Astrocyte (in vitro differentiated cells and primary cell): ENCODE data around the gene PPP1R15B. TPM values are rescaled to one million over a fixed set of nuclear protein-coding genes. Genes with fewer than 3 reads are reported as not detected.
A peak's percentile ranks its signal among the peaks of the same experiment; 100 is the strongest.

Experiments
- DNase-seq: peaks from one replicate; pipeline ENCODE4 v3.0.0-alpha.2; 2010; ENCODE audit warnings: low read depth
- FAIRE-seq: peaks from 2 replicates; lab custom pipeline; 2011; peaks lifted over from hg19 to GRCh38; lab: Jason Lieb, UNC
- H2AFZ ChIP-seq: 2 replicates; pipeline ENCODE4 v1.6.0; 2012; ENCODE audit warnings: low read depth, low read length, inconsistent platforms
- H3K27ac ChIP-seq: 2 replicates; pipeline ENCODE4 v1.5.1; 2011; ENCODE audit warnings: low read depth, low read length, inconsistent platforms
- H3K27me3 ChIP-seq: 2 replicates; pipeline ENCODE4 v1.6.0; 2011; ENCODE audit warnings: low read length, inconsistent platforms; ENCODE audit not compliant: insufficient read depth
- H3K36me3 ChIP-seq: 2 replicates; pipeline ENCODE4 v1.5.1; 2011; ENCODE audit warnings: low read length, inconsistent platforms; ENCODE audit not compliant: insufficient read depth
- H3K4me1 ChIP-seq: 2 replicates; pipeline ENCODE4 v1.5.1; 2011; ENCODE audit warnings: low read length, inconsistent platforms; ENCODE audit not compliant: insufficient read depth
- H3K4me2 ChIP-seq: 2 replicates; pipeline ENCODE4 v1.6.0; 2012; ENCODE audit warnings: low read length, inconsistent platforms
- H3K4me3 ChIP-seq: 2 replicates; pipeline ENCODE4 v1.5.1; 2011; ENCODE audit warnings: low read depth, mild to moderate bottlenecking, low read length, inconsistent platforms; ENCODE audit not compliant: insufficient read depth
- H3K79me2 ChIP-seq: 2 replicates; pipeline ENCODE4 v1.6.0; 2012; ENCODE audit warnings: mild to moderate bottlenecking, low read length, inconsistent platforms; ENCODE audit not compliant: insufficient read depth
- H3K9ac ChIP-seq: 2 replicates; pipeline ENCODE4 v1.6.0; 2012; ENCODE audit warnings: mild to moderate bottlenecking, low read length, inconsistent platforms
- H3K9me3 ChIP-seq: 2 replicates; pipeline ENCODE4 v1.5.1; 2012; ENCODE audit warnings: low read depth, mild to moderate bottlenecking, low read length, inconsistent platforms; ENCODE audit not compliant: insufficient read depth
- H4K20me1 ChIP-seq: 2 replicates; pipeline ENCODE4 v1.6.0; 2012; ENCODE audit warnings: low read length, inconsistent platforms; ENCODE audit not compliant: insufficient read depth
- H3K27ac Mint-ChIP-seq: one replicate; pipeline ENCODE4 v1.8.0; 2021; ENCODE audit warnings: mild to moderate bottlenecking, mixed read lengths; ENCODE audit not compliant: unreplicated experiment
- H3K27me3 Mint-ChIP-seq: one replicate; pipeline ENCODE4 v1.8.0; 2021; ENCODE audit warnings: low read depth, mixed read lengths; ENCODE audit not compliant: unreplicated experiment
- H3K36me3 Mint-ChIP-seq: one replicate; pipeline ENCODE4 v1.8.0; 2021; ENCODE audit warnings: low read depth, mixed read lengths; ENCODE audit not compliant: unreplicated experiment
- H3K4me1 Mint-ChIP-seq: one replicate; pipeline ENCODE4 v1.8.0; 2021; ENCODE audit warnings: low read depth, mixed read lengths; ENCODE audit not compliant: unreplicated experiment
- H3K4me3 Mint-ChIP-seq: one replicate; pipeline ENCODE4 v1.8.0; 2021; ENCODE audit warnings: mild to moderate bottlenecking, moderate library complexity, mixed read lengths; ENCODE audit not compliant: unreplicated experiment
- H3K9me3 Mint-ChIP-seq: one replicate; pipeline ENCODE4 v1.8.0; 2021; ENCODE audit warnings: mild to moderate bottlenecking, mixed read lengths; ENCODE audit not compliant: unreplicated experiment
- CTCF ChIP-seq: IDR thresholded peaks from 2 replicates; pipeline ENCODE4 v1.5.1; 2011; ENCODE audit warnings: low read depth, mild to moderate bottlenecking, inconsistent platforms, low read length, moderate library complexity; ENCODE audit not compliant: insufficient read depth
- EZH2 ChIP-seq: IDR thresholded peaks from 2 replicates; pipeline ENCODE4 v1.6.1; 2012; ENCODE audit warnings: mild to moderate bottlenecking, low read length, inconsistent platforms; ENCODE audit not compliant: insufficient read depth
- total RNA-seq: library from RNA; stranded (reverse); gene quantifications from 2 replicates; pipeline ENCODE4 v1.2.1, GENCODE V29; 2021

Gene PPP1R15B
- total RNA-seq, 1 donor from 2014 or later, result 38.8 TPM

DNA sequence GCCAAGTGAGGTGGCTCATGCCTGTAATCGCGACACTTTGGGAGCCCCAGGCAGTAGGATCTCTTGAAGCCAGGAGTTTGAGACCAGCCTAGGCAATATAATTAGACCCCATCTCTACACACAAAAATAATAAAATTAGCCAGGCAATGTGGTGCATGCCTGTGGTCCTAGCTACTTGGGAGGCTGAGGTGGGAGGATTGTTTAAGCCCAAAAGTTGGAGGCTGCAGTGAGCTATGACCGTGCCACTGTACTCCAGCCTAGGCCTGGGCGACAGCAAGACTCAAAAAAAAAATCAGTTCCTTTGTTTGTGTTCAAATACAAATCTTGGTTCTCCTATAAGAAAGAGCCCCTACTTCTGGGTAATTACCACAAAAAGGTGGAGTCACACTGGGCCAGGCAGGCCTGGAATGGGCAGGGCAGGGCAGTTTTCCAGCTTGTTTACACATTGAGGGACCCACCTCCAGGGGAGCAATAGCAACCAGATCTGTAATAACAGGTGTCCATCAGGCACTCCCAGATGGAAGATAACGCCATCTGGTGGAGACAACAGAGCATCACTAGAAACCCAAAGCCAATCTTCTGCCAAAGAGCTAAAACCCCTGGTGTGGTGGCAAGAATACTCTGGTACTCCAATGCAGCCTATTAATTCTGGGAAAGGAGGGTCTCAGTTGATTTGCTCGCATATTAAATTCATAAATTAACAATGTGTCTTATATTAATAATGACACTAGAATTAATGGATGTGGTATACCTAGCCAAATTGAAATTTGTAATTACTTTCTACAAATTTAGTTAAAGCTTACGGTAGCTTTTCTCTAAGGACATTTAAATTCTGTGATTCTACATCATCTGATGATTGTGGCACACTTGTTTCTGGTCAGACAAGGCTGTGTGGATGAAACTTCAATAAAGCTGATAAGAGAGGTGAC, 13.2 kb downstream of the PPP1R15B start:
- H3K27ac ChIP-seq, result no peak overlapping the region
- no peak overlapping the region for H2AFZ ChIP-seq
- Mint-ChIP-seq H3K4me3 (no peak overlapping the region), H3K27me3 (no peaks in the 10 kb centered on the region), H3K4me1 (no peaks in the 10 kb centered on the region), H3K9me3 (no peaks in the 10 kb centered on the region), H3K36me3 (peaks cover 7% of the 10 kb centered on the region), H3K27ac (no peak overlapping the region)
- H3K9ac ChIP-seq, result no peak overlapping the region
- no peak overlapping the region for H3K4me3 ChIP-seq
- H3K79me2 ChIP-seq, result peaks cover 15% of the 10 kb centered on the region
- TF ChIP-seq EZH2, result no peak
- peak; percentile 82 for TF ChIP-seq CTCF
- DNase-seq (peak; percentile 37), FAIRE-seq (no peak)
- H3K27me3 ChIP-seq, result no peaks in the 10 kb centered on the region
- H3K36me3 ChIP-seq, result peaks cover 20% of the 10 kb centered on the region
- no peaks in the 10 kb centered on the region for H3K9me3 ChIP-seq
- no peaks in the 10 kb centered on the region for H3K4me1 ChIP-seq
- peaks cover 31% of the 10 kb centered on the region for H4K20me1 ChIP-seq
- no peak overlapping the region for H3K4me2 ChIP-seq

GRCh38 chr1:204396015-204396583, 15.5 kb downstream of the PPP1R15B start:
- TF ChIP-seq EZH2 (no peak), CTCF (no peak)
- Mint-ChIP-seq H3K36me3 (peaks cover 7% of the 10 kb centered on the region), H3K9me3 (no peaks in the 10 kb centered on the region), H3K4me1 (no peaks in the 10 kb centered on the region), H3K27ac (no peak overlapping the region), H3K4me3 (no peak overlapping the region), H3K27me3 (no peaks in the 10 kb centered on the region)
- H3K9ac ChIP-seq, result no peak overlapping the region
- no peak overlapping the region for H3K4me3 ChIP-seq
- no peaks in the 10 kb centered on the region for H3K4me1 ChIP-seq
- peaks cover 17% of the 10 kb centered on the region for H3K36me3 ChIP-seq
- DNase-seq (no peak), FAIRE-seq (no peak)
- no peak overlapping the region for H3K27ac ChIP-seq
- H3K9me3 ChIP-seq, result no peaks in the 10 kb centered on the region
- no peak overlapping the region for H3K4me2 ChIP-seq
- H3K27me3 ChIP-seq, result no peaks in the 10 kb centered on the region
- no peak overlapping the region for H2AFZ ChIP-seq
- peaks cover 12% of the 10 kb centered on the region for H4K20me1 ChIP-seq
- H3K79me2 ChIP-seq, result no peaks in the 10 kb centered on the region

DNA sequence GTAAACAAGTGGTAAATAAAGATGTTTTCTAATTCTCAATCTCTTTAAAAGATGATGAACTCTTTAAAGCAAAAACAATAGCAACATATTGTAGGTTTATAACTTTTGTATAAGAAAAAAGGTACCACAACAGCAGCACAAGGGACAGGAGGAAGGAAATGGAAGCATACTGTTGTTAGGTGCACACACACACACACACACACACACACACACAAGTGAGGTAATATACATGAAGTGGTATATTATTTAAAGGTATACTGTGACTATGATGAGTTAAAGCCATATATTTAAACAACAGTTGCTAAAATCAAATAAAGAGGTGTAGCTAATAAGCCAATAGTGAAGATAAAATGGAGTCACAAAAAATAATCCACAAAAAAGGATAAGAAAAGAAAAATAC, 20.0 kb downstream of the PPP1R15B start:
- Histone ChIP-seq H3K4me2 (no peak overlapping the region), H3K79me2 (no peaks in the 10 kb centered on the region), H3K9me3 (no peaks in the 10 kb centered on the region), H3K4me3 (no peak overlapping the region), H2AFZ (no peak overlapping the region), H3K36me3 (no peaks in the 10 kb centered on the region), H3K4me1 (no peaks in the 10 kb centered on the region), H4K20me1 (no peaks in the 10 kb centered on the region), H3K27me3 (peaks cover 6% of the 10 kb centered on the region), H3K27ac (no peak overlapping the region), H3K9ac (no peak overlapping the region)
- H3K36me3 Mint-ChIP-seq, result peaks cover 3% of the 10 kb centered on the region
- DNase-seq (no peak), FAIRE-seq (no peak)
- H3K27ac Mint-ChIP-seq, result no peak overlapping the region
- no peaks in the 10 kb centered on the region for H3K9me3 Mint-ChIP-seq
- no peak overlapping the region for H3K4me3 Mint-ChIP-seq
- no peaks in the 10 kb centered on the region for H3K4me1 Mint-ChIP-seq
- TF ChIP-seq CTCF, result no peak
- no peak for TF ChIP-seq EZH2
- peaks cover 5% of the 10 kb centered on the region for H3K27me3 Mint-ChIP-seq
